ENCODE data around the gene BBX.
"Not testable (repeated sequence)": the region's sequence is repeated elsewhere in the genome, so short reads cannot be mapped to it uniquely, and the experiment has no call there.

BBX gene

DNA sequence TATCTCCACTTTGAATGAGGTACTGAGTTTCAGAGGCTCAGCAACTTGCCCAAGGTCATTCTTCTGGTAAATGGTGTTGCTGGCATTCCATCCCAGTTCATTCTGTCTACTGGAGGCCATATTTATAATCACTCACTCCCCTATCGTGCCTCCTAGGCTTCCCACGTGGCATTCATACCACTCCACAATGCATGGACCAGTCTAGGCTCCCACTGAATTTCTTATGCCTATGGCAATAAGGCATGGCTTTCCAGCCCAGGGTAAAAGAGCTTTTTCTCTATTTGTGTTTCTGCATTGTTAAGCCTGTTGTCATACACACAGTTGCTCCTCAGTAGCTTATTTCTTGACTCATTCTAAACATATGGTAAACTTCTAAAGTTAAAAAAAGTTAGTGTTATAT lies 19.9 kb downstream of the BBX start:
- in situ Hi-C loops (cut with HindIII; ENCODE audit: low sequenced_read_pairs): no loop called here

DNA sequence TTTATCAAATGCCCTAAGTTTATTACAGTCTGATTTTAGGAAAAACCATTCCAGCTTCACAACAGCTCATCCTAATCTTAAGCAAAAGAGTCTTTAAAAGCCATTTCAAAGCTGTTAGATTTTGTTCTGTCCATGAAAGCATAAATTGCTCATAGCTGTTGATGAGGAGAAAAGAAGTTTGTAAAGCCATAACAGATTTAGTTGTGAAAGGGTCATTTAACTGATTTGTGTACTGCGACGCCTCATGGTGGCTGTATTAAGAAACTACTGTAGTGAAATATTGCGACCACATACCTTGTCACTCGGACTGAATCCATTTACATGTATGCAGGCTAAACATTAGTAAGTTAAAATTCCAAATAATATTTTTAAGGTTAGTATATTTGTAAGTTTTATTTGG lies 20.9 kb downstream of the BBX start:
- in situ Hi-C loops (cut with HindIII; ENCODE audit: low sequenced_read_pairs): no loop called here

DNA sequence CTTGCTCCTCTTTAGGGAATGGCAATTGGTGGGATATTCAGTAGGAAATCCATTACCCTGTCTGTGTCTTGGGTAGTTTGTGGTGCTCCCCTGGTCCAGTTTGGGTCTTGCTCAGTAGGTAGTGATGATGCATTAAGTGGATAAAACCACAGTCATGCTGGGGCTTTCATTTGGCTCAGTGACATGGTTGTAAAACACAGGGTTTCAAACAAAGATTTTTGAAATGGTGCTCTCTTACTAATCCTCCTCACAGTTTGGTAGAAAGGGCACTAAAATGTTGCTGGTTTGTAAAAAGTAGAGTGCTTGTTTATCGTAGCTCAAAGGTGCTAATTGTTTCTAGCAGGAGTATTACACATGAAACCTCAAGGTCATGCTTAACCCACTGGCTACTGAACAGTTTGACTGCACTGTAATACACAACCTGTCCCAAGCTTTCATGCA lies 22.9 kb downstream of the BBX start:
- in situ Hi-C loops (cut with HindIII; ENCODE audit: low sequenced_read_pairs): no loop called here

DNA sequence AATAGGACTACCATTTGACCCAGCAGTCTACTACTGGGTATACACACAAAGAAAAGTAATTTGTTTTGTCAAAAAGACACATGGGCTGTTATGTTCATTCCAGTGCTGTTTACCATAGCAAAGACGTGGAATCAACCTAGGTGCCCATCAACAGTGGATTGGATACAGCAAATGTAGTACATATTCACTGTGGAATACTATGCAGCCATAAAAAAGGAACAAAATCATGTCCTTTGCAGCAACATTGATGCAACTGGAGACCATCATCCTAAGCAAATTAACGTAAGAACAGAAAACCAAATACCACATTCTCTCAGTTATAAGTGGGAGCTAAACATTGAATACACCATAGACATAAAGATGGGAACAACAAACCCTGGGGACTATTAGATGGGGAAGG lies 25.8 kb downstream of the BBX start:
- in situ Hi-C loops (cut with HindIII; ENCODE audit: low sequenced_read_pairs): no loop called here

DNA sequence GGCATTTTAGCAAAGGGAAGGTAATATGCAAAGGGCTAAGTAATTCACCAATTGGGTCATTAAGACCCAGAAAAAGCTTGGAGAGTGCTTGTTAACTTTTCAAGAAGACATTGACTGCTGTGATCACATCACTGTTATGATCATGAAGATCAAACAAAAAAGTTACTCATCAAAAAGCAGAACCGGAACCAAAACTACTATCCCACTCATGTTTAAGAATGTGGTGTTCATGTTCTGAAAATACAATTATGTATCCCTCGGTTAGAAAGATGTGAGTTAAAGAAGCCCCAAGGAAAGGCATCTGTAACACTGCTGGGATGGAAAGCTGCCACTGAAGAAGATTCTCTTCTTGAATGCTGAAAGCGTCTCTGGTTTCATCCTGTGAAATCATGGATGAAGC lies 32.6 kb downstream of the BBX start:
- in situ Hi-C loops (cut with HindIII; ENCODE audit: low sequenced_read_pairs): no loop called here

DNA sequence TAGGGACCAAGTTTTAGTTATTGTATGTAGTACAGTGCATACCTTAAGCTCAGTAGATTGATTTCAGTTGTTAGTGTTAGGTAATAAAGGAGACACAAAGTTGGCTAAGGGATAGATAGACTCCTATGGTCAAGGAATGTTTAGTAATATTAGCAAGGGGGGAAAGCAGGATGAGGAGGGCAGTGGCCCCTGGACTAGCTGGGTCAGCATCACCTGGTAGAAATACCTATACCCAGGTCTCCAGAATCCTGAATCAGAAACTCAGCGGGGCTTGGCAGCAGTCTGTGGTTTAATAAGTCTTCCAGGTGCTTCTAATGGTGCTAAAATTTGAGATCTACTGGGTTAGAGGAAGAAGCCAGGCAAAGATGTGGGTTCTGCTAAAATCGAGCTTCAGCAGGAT lies 35.0 kb downstream of the BBX start:
- in situ Hi-C loops (cut with HindIII; ENCODE audit: low sequenced_read_pairs): no loop called here

DNA sequence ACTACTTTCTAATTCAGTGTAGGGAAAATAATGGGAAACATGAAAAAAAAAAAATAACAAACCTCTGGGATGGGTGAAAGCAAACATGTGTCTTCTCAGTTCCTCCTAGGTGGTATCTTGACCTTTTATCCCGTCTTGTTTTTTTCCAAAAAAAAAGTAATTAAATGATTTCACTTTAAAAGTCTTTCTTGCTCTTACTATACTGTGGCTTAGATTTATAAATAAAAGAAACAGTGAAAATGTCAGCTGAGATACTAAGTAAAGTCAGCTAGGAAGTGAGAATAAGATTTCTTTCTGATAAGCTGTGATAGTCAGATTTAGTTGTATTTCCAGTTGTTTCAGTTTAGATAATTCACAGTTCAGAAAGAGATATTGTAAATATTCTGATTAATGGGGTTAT lies 37.4 kb downstream of the BBX start:
- in situ Hi-C loops (cut with HindIII; ENCODE audit: low sequenced_read_pairs): no loop called here

DNA sequence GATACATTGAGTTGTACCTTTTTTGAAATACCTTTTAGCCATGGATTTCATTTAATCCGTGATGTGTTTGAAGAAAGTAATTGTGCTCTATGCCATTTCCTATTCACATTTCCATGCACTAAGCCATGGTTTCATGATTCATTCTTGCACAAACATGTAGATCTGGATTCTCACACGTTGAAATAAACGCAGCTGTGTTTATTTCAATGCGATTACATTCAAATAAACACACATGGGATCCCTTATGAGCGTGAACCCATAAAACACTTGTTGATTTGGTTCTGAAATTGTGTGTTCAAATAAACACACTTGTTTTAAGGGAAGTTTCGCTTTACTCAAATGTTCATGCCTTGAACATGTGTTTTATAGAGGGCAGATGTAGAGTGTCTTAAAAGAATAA lies 39.2 kb downstream of the BBX start:
- in situ Hi-C loops (cut with HindIII; ENCODE audit: low sequenced_read_pairs): no loop called here

DNA sequence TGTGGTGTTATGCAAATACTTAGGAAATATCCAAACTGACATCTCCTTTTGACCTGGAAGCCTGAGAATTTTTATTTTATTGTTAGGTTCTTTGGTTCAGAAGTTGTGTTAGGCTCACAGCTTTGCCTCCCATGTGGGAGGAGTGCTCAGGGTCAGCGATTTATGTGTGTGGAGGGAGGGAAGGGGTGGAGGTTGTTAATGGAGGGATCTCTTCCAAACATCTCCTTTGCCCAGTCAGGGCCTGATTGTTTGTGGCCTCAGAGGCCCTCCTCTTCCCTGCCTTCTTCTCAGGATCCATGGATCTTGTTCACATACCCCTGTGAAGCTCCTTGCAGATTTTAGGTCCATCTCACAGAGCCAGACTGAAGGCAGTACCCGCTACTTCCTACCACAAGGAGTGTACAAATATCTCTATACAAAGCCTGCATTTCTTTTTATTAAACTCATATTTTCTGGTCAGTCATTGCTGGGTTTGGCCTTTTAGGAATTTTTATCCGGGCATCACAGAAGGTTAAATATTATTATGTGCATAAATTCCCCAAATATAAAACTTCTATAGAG lies 40.3 kb downstream of the BBX start:
- in situ Hi-C loops (cut with HindIII; ENCODE audit: low sequenced_read_pairs): no loop called here

DNA sequence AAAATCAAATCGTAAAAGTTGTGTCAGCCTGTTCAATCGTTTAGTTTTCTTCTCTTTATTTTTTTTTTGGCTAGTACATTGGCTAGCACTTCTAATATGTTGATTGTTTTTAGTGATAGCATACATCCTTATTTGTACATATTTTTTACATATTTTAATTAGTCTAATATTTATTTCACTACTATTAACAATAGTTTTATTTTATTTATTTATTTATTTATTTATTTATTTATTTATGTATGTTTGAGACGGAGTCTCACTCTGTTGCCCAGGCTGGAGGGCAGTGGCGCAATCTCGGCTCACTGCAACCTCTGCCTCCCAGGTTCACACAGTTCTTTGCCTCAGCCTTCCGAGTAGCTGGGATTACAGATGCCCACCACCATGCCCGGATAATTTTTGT lies 42.5 kb downstream of the BBX start:
- in situ Hi-C loops (cut with HindIII; ENCODE audit: low sequenced_read_pairs): not testable (repeated sequence)

DNA sequence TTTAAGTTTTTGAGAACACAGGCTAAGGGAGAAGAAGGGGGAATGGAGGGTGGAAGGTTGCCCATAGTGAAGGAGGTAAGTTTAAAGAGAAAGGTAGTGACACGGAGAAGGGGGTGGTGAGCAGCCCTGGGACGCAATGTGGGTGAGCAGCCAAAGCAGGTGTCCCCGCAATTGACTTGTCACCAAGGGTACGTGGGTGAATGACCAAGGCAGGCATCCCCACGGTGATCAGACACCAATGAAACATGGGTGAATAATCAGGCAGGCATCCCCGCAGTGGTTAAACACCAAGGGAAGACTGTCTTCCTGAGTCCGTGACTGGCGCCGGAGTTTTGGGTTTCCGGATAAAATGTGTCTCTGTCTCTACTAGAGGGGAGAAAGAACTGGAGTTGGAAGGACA lies 48.3 kb downstream of the BBX start:
- in situ Hi-C loops (cut with HindIII; ENCODE audit: low sequenced_read_pairs): not testable (repeated sequence)

DNA sequence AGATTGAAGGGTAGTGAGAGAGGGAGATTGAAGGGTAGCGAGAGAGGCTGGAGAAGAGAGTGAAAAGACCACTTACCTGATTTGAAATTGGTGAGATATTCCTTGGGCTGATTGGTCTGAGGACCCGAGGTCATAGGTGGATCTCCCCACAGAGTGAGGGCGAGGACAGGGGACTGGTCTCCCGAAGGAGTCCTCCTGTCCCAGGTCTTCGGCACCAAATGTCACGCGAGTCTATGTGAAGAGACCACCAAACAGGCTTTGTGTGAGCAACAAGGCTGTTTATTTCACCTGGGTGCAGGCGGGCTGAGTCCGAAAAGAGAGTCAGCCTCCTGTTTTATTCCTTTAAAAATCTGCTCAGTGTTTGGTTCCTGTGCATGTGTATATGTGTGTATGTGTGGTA lies 48.7 kb downstream of the BBX start:
- in situ Hi-C loops (cut with HindIII; ENCODE audit: low sequenced_read_pairs): not testable (repeated sequence)

DNA sequence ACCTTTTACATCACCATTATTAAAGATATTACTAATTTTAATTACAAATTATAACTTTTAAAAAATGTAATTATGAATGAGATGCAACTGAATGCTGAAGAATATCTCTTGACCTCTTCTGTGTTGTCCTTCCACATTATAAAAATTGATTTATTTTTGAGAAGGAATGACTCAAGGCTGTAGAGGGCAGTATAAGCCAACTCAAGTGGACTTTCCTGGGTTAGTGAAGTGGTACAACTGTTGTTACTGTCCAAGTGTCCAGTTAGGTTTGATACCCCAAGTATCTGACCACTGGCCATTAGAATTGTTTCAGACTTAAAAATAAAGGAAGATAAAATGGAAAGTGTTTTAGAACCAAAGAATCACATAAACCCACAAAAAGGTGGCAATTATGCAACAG lies 51.9 kb downstream of the BBX start:
- in situ Hi-C loops (cut with HindIII; ENCODE audit: low sequenced_read_pairs): no loop called here

DNA sequence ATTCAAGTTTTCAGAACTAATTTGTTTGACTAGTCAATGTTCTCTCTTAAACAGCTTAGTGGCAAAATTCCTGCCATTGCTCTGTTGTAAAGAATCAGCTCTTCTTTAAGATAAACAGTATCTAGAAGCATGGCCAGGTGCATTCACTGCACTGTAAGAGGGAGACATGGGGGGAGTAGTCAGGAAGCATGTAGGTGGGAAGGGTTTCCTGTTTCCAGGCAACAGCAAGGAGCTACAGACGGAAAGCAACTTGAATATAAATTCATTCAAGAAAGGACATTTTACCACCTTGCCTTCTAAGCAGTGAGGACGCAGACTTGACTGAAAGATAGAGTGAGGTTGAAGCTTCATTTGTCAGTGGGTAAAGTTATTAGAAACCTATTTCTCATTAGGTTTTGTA lies 55.3 kb downstream of the BBX start:
- in situ Hi-C loops (cut with HindIII; ENCODE audit: low sequenced_read_pairs): no loop called here

DNA sequence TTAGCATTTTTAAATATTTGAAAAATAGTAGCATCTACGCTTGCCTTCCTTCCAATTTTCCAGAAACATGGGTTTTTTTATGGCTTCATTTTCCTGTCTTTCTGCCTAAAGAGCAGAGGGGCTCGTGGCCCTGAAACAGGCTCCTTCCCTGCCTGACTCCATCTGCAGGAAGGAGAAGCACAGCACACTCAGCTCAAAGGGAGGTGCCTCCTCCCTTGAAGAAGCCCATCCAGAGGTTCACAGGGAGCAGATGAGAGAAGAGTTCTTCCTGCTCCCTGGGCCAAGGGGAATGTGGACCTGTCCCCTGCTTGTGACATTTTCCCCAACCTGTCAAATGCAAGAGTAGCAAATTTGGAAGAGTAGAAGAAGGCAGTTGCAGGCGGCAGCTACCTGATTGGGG lies 55.8 kb downstream of the BBX start:
- in situ Hi-C loops (cut with HindIII; ENCODE audit: low sequenced_read_pairs): no loop called here

DNA sequence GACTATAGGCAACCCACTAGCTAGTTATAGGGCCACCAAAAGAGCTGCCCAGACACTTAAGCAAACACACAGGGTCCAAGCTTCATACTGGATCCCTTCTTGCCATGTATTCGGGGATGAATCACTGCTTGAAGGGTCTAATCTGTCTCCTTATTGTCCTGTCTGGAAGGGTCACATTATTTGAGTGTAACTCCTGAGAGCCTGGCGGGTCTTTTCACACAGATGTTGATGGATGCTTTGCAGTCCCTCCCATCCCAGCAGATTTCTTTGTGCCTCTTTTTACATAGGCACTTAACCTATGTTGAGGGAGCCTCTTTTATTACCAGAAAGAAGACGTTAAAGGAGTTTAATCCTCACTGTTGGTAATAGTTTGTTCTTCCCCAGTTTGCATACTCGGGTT lies 56.6 kb downstream of the BBX start:
- in situ Hi-C loops (cut with HindIII; ENCODE audit: low sequenced_read_pairs): no loop called here

DNA sequence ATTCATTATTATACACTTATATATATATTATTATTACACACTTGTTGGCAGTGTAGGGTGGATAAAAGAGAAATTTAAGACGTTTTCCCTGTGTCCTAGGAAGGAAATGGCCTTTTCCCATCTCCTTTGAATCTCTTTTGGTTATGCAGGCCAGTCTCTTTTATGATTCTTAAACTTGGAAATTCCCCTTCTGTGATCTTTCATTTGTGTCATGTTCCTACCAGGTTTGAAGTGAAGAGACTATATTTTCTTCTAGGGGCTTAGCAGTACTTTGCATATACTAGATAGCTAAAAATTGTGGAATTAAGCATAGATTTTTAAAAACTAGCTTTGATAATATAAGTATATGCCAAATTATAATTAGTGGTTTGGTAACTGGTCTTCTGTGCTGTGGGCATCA lies 58.5 kb downstream of the BBX start:
- in situ Hi-C loops (cut with HindIII; ENCODE audit: low sequenced_read_pairs): no loop called here

DNA sequence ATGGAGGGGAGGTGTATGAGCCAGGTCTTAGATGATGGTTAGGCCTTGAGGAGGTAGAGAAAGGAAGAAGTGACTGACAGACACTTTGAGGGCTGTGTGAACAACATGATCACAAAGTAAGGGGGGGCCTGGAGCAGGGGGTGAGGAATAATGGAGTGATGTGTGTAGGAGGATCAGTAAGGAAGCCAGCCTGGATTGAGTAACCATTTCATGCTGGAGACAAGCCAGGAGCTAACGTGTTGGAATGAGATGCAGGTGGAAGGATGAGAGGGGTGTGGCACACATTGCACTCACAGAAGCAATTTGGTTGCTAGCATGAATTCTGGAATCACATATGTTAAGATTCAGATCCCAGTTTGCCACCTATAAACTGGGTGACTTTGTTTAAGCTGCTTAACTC lies 65.5 kb downstream of the BBX start:
- in situ Hi-C loops (cut with HindIII; ENCODE audit: low sequenced_read_pairs): no loop called here

DNA sequence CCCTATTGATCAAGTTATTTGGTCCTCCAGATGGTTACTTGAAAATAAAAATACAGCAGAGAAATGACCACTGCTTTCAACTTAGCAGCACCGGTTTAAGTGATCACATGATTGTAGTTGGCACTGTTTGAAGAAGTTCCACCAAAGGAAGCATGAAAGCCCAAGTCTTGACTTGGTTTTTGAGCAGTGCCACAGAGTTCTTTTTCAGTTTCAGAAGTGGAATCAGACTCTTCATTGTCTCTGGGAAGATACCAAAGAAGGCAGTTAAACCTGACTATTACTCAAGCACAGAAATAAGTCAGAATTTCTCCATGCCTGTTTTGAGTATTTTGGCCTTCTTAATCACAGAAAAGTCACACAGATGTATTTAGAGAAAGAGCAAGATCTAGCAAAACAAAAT lies 66.7 kb downstream of the BBX start:
- in situ Hi-C loops (cut with HindIII; ENCODE audit: low sequenced_read_pairs): no loop called here

DNA sequence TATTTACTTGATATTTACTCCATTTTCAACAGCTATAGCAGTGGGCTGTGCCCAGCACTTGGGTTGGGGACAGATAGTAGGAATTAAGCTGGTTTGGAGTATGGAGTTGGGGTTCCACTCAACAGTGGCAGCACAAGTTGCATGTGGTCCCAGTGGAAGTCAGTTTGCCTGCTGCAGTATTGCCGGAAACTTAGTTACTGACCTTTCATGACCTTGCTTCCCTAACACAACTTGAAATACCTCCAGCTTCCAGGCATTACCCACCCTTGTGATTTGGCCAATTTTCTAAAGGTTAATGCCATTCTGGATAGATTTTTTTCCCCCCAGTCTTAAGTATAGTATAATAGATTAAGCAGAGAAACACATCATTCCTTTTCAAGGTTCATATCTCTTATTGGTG lies 68.0 kb downstream of the BBX start:
- in situ Hi-C loops (cut with HindIII; ENCODE audit: low sequenced_read_pairs): no loop called here

DNA sequence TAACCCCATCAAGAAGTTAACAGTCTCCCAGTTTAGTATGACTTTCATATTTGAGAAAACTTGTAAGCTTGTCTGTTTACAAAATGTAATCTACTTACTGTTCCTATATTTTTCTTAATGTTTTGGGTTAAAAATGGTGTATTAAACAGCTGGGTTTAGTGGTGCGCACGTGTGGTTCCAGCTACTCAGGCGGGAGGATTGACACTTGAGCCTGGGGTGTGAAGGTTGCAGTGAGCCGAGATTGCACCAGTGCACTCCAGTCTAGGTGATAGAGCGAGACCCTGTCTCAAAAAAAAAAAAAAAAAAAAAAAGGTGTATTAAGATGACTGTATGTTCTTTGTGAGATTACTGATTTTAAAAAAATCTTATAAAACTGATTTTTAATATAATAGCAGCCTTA lies 69.3 kb downstream of the BBX start:
- in situ Hi-C loops (cut with HindIII; ENCODE audit: low sequenced_read_pairs): no loop called here

DNA sequence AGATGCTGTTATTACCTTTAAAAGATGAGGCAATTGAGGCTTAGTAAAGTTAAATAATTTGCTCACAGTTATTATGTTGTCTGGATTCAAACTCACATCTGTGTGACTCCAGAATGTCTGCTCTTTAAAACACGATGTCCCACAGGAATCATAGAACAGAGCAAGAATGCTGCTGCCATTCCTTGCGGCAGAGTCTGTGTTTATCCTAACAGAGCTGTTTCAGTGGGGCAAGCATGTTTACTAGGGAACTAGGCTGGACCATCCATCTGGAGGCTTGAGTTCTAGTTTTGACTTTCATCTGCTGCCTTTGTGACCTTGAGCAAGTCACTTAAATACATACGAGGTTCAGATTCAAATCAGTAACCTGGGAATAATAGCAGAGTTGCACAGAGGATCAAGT lies 72.1 kb downstream of the BBX start:
- in situ Hi-C loops (cut with HindIII; ENCODE audit: low sequenced_read_pairs): no loop called here

DNA sequence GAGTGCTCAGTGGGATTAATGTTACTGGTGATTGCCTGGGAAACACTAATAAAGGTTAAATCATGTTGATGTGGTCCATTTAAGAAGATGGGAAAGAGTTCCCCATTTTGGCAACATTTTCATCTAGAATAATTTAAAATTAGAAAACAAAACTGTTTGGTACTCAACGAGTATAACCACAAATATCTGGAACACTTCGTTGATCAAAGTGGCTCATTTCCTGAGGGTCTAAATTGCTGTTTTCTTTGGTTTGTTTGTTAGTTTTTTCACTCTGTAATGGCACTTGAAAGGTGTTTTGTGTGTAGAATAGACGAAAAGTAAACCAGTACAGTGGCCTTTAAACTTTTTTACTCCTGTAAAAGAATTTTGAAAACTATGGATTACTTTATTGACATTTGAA lies 73.9 kb downstream of the BBX start:
- in situ Hi-C loops (cut with HindIII; ENCODE audit: low sequenced_read_pairs): no loop called here
